ENCODE results near the gene ARID2.

Gene ARID2

DNA sequence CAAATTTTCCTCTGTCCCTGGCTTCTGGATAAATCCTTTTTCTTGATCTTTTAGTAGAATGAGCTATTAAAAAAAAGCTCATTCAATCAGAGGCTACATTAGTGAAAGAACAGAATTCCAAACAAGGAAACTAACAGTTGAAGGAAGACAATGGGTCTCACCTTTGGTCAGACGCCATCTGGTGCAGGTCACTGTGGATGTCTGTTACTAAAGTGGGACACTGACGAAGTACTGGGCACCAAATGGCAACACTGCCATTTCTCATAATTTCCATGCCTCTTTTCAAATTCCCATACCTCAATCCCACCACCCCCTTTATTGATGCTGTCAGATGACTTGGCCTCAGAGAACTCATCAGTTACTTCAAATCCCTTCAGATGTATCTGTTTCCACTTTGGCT is 24.5 kb upstream of the ARID2 start:
- TF ChIP-seq GATA1 (IDR thresholded peaks at IDR 0.05; ENCODE audit: low read depth, low read length) (no peak), POLR2A (IDR thresholded peaks at IDR 0.05; ENCODE audit: low read length) (no peak)
- DNase-seq = no peak

DNA sequence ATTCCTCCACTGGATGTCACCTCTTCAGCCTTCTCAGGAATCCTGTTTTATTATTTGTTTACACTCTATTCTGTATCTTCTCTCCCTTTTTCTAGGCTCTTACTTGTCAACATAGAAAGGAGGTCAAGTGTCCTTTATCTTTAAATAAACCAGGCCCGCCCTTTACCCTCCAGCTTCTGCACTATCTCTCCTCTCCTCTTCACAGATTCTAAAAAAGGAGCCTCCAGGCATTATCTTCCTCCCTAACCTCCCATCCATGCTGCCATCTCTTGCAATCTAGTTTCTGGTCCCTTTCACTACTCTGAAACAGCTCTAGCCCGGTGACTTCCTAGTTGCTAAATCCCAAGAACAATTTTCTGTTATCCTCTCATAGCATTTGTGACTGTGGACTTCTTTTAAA is 24.1 kb upstream of the ARID2 start:
- no peak for TF ChIP-seq GATA1 (IDR thresholded peaks at IDR 0.05; ENCODE audit: low read depth, low read length)
- no peak for TF ChIP-seq POLR2A (IDR thresholded peaks at IDR 0.05; ENCODE audit: low read length)
- peak; percentile 19 to 37 for DNase-seq

DNA sequence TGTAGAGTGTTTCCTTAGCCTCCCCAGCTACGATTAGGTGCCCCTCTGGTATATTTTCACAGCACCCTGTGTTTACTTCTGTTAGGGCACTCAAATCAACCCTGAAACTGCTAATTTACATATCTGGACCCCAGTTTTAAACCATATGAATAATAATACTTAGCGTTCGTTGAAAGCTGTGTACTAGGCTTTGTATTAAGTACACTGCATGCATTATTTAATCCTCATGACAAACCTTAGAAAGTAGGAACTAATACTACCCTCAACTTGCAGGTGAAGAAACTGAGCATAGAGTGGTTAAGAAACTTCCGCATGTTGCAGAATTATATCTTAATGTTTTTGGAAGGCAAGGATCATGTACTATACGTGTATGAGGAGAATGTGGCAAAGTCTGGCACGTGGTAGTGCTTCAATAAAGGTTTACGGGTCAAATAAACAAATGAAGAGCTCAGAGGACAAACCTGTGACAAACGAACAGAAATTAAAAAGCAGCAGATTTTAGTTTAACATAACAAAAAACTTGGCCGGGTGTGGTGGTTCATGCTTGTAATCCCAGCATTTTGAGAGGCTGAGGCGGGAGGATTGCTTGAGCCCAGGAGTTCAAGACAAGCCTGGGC is 22.2 kb upstream of the ARID2 start:
- no peak for TF ChIP-seq POLR2A (IDR thresholded peaks at IDR 0.05; ENCODE audit: low read length)
- no peak for TF ChIP-seq GATA1 (IDR thresholded peaks at IDR 0.05; ENCODE audit: low read depth, low read length)
- no peak for DNase-seq

DNA sequence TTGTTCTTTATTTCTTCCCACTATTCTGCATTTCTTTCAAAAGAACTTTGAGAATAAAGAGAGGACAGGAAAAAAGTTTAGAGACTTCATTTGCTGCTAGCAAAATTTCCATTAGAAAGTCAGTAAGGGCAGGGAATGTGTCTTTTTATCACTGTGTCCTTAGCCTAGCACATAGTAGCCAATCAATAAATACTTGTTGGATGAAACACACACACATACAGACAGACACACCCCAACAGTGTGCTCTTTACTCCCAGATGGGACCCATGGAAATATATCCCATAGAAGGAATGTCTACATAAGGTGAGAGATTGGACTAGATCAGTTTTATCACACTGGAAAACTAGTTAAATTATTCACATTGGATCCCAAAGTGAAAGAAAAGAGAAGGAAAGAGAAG is 21.1 kb upstream of the ARID2 start:
- DNase-seq = no peak
- TF ChIP-seq GATA1 (IDR thresholded peaks at IDR 0.05; ENCODE audit: low read depth, low read length) = no peak
- no peak for TF ChIP-seq POLR2A (IDR thresholded peaks at IDR 0.05; ENCODE audit: low read length)

DNA sequence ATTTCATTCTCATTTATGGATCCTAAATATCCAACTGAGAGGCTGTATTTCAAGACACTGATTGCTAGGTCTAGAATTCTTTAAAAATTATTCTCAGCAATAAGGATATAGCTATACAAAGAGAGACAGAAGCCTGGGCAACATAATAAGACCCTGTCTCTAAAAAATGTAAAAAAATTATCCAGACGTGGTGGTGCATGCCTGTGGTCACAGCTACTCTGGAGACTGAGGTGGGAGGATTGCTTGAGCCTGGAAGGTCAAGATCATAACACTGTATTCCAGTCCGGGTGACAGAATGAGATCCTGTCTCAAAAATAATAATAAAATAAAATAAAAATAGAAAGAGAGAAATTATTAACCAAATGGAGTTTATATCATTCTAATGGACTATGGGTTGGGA is 20.6 kb upstream of the ARID2 start:
- no peak for DNase-seq
- TF ChIP-seq GATA1 (IDR thresholded peaks at IDR 0.05; ENCODE audit: low read depth, low read length) (no peak), POLR2A (IDR thresholded peaks at IDR 0.05; ENCODE audit: low read length) (no peak)

DNA sequence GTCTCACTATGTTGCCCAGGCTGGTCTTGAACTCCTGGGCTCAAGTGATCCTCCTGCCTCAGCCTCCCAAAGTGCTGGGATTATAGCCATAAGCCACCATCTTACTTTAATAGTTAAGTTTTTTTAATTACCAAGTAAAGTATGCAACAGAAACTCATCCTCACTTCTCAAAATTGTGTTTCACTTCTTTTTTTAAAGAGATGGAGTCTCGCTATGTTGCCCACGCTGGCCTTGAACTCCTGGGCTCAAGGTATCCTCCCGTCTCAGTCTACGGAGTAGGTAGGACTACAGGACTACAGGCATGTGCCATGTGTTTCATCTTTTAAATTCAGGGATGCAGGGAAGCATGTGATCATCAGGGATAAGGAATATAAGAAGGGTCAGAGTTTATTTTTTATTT is 17.2 kb upstream of the ARID2 start:
- TF ChIP-seq GATA1 (IDR thresholded peaks at IDR 0.05; ENCODE audit: low read depth, low read length) = no peak
- TF ChIP-seq POLR2A (IDR thresholded peaks at IDR 0.05; ENCODE audit: low read length) = no peak
- no peak for DNase-seq

DNA sequence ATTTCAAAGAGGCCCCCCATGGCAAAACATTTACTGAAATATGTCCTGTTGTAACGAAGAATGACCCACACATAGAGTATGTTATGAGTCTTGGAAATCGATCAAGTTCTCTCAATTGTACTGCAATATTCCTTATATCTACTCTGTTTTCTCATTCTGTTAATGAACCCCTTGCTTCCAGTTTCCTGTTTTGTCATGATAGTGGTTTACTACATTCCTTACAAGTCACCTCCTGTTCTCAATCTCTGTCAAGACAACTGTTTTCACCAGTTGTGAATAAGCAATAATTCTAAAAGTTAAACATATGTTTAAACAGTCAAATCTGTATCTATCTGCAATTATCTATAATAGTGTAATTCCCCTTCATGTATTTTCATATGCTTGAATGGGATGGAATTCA is 16.4 kb upstream of the ARID2 start:
- no peak for DNase-seq
- TF ChIP-seq POLR2A (IDR thresholded peaks at IDR 0.05; ENCODE audit: low read length) (no peak), GATA1 (IDR thresholded peaks at IDR 0.05; ENCODE audit: low read depth, low read length) (no peak)

DNA sequence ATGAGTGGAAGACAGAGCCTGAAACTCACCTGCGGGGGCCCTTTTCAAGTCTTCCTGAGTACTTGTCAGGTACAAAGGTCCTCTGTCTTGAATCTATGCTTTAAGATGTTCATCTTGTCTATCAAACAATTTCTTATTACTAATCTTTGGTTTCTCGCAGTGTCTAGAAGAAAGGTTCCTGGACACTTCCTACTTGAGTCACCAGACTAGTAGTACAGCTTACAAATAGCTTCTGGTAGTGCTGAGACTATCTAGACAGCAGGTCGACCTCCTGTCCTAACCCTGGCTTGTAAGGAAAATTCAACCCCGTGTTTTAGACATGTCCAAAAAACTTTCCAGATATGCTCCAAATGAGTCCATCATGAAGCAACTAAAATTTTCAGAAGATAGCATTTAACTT is 11.2 kb upstream of the ARID2 start:
- TF ChIP-seq POLR2A (IDR thresholded peaks at IDR 0.05; ENCODE audit: low read length) (no peak), GATA1 (IDR thresholded peaks at IDR 0.05; ENCODE audit: low read depth, low read length) (no peak)
- DNase-seq = no peak

DNA sequence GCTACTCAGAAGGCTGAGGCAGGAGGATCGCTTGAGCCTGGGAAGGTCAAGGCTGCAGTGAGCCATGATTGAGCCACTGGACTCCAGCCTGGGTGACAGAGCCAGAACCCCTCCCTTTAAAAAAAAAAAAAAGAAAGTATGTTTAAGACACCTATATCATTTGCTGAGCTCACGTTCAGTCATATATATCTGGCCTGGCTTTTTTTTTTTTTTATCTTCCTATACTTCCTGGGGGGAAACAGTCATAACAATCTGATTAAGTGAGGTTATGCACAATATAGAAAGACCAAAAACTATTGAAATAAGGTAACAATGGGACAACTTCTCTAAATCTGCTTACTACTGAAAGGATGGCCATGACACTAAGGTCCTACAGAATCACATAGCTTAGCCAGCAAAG is 9.4 kb upstream of the ARID2 start:
- DNase-seq = no peak
- TF ChIP-seq POLR2A (IDR thresholded peaks at IDR 0.05; ENCODE audit: low read length) (no peak), GATA1 (IDR thresholded peaks at IDR 0.05; ENCODE audit: low read depth, low read length) (no peak)

DNA sequence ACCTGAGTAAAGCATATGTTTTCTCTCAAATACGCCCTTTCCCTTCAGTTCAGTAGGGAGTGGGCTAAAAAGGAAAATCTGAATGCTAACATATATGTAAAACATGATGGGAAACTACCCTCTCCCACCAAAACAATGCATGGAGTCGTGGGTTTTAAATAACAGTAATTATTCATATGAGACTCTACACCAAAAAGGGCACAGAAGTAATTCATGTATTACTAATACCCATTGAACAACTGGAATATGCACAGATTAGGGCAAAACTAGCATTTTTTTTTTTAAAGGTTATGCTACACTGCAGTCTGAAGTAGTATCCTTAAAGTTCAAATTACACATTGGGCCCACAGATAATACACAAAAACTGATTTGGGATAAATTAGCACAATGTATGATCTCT is 8.1 kb upstream of the ARID2 start:
- DNase-seq = no peak
- TF ChIP-seq GATA1 (IDR thresholded peaks at IDR 0.05; ENCODE audit: low read depth, low read length) (no peak), POLR2A (IDR thresholded peaks at IDR 0.05; ENCODE audit: low read length) (no peak)

DNA sequence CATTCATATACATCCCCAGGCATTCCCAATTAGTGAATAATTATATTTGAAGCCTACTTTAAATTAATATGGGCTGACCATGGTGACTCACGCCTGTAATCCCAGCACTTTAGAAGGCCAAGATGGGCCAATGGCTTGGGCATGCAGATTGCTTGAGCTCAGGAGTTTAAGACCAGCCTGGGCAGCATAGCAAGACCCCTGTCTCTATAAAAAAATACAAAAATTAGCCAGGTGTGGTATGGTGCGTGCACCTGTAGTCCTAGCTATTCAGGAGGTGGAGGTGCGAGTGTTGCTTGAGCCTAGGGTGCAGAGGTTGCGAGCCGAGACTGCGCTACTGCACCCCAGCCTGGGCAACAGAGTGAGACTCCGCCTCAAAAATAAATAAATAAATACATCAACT is 7.6 kb upstream of the ARID2 start:
- TF ChIP-seq POLR2A (IDR thresholded peaks at IDR 0.05; ENCODE audit: low read length) = no peak
- TF ChIP-seq GATA1 (IDR thresholded peaks at IDR 0.05; ENCODE audit: low read depth, low read length) = no peak
- no peak for DNase-seq

DNA sequence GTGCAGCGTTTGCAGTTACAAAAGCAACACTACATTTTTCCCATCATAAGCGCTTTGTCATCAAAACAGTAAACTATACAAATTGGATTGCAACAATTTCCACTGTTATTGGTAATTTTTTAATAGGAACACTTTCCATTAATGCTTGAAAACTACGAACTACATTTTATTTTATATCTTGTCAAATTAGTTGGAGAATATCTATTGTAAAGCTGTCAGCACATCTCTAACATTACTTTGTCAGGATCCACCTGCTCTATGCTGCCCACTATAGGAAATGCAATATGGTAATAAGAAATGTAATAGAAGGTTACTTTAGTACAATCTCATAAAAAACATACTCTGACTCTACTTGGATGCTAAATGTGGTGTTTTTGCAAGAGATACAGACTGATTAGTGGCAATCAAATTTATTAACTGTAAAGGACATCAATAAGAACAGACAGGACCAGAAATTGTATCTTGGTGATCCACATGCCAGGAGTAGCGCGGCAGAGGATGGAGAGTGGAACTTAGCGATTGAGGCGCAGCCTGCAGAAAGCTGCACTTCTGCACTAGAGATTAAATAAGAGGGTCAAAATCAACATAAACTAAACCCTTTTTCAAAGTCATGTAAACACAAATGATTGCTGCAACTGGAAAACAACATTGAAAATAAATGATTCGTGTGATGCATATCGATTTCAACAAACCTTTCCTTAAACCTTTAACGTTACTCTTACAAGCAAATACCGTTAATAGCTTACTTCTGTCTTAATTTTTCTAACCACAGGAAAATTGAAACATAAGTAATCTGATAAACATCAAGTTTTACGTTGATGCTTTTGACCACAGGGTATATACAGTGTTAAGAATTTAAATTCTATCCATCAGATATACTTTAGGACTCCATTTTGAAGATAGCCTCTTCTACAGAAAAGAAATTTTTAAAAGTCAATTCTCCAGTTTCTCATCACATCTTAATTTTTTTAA is 3.6 kb upstream of the ARID2 start:
- peak; percentile 85 to 86 for DNase-seq
- no peak for TF ChIP-seq GATA1 (IDR thresholded peaks at IDR 0.05; ENCODE audit: low read depth, low read length)
- TF ChIP-seq POLR2A (IDR thresholded peaks at IDR 0.05; ENCODE audit: low read length) = no peak

DNA sequence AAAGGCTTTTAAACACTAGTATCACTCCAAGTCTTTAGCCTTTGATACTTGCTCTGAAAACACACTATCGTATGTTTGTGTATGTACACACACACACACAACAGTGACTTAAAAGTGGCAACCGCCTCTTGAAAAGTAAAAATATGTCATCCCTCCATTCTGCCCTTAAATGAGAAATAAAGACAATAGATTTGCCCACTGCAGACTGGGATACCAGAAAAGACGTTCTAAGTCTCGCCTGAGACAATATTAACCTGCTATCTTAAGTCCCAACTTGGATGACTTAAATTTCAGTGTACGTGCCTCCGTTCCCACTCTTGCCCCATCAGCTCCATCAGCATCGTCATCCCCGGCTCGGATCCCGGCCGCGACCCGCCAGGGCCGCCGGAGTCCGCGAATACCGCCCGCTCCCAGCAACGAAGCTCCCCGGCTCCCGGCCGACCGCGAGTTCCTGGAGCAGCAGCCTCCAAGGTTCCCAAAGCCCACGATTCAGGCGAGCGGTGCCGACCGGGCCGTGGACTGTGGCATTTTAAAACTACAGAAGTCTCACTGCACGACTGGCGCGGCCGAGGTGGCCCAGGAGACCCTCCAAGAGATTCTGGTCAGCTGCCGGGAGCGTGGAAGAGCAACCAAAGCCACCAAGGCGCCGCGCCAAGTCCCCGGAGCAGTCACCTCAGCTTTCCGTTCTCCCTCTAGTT is 2.8 kb upstream of the ARID2 start:
- peak; percentile 70 to 84 for DNase-seq
- TF ChIP-seq GATA1 (IDR thresholded peaks at IDR 0.05; ENCODE audit: low read depth, low read length) (no peak), POLR2A (IDR thresholded peaks at IDR 0.05; ENCODE audit: low read length) (no peak)

DNA sequence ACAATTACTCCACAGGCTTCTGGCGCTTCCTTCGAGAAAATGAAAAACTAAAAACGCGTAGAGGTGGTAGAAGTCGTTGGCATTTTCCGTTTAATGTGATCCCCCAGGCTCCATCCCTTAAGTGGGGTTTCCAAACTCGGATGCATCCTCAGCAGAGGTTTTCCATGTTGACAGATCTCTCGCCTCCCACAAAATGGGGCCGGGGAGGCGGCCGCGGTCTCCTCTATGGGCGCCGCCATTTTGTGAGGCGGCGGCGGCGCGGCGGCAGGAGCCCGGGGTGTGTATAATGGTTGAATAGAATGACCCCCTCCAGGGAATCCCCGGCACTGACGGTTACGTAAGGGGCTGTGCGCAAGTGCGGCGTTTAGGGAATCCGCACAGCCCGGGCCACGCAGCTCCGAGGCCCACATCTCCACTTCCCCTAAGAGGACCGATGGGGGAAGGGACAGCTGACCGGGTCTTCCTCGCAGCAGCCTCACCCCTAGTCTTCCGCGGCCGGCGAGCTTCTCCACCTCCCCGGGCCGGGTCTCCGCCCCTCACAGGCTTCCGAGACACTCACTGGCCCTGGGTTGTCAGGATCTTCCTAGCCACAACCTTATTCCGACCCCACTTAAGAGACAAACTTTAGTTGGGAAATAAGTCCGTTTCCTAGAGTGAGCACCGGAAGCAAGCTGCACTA is 2.1 kb upstream of the ARID2 start:
- TF ChIP-seq POLR2A (IDR thresholded peaks at IDR 0.05; ENCODE audit: low read length) = peak; percentile 88
- no peak for TF ChIP-seq GATA1 (IDR thresholded peaks at IDR 0.05; ENCODE audit: low read depth, low read length)
- peak; percentile 95 to 97 for DNase-seq
